Measurements from ENCODE around the gene C16orf96. TPM values are rescaled to one million over a fixed set of nuclear protein-coding genes. Genes with fewer than 3 reads are reported as not detected.

The C16orf96 gene
- total and polyA plus RNA-seq, 2 donors (not counting 1 experiment from before 2014, with no cell fraction given): 0.31 to 0.79 TPM

DNA sequence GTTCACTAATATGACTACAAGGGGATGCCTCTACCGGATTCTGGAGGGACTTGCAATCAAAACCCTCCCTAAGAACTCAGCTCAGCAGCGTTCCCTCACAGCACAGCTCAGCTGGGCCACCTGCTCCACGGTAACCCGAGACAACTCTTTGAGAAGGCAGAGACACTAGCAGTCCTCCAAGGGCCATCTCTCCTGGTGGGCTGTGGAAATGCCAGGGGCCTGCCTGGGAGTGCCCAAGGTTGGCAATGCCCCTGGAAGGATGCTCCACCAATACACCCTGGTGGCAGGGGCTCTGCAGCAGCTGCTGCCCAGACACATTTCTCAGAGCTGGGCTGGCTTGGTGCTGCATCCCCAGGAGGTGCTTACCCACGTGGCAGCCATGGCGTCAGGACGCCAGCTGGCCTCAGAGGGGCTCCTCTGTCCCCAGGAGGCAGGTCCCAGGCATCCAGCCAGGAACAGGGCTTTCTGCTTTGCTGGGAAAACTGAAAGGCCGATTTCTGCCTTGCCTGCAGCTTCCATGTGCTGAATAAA lies 34.0 kb upstream of the C16orf96 start:
- DNase-seq (no peak), ATAC-seq (ENCODE audit: low read depth) (no peak)
- Mint-ChIP-seq H3K27me3 (no peaks in the 10 kb centered on the region), H3K4me1 (peaks cover 6% of the 10 kb centered on the region), H3K27ac (no peak overlapping the region), H3K4me3 (no peak overlapping the region), H3K9me3 (ENCODE audit: insufficient read depth) (no peaks in the 10 kb centered on the region)
- H3K79me2 ChIP-seq (ENCODE audit: control insufficient read depth, insufficient read depth, low read length): peaks cover 74% of the 10 kb centered on the region
- no peaks in the 10 kb centered on the region for H3K36me3 ChIP-seq (replicated peaks in 1 of 2; ENCODE audit: control extremely low read depth in 1 of 2, control insufficient read depth in 1 of 2, extremely low read depth in 1 of 2, insufficient read depth in 2 of 2, low read length in 1 of 2)
- intact Hi-C loops (cut with micrococcal nuclease): no loop called here
- ChIA-PET POLR2A (no interaction called here), CTCF (no interaction called here)
- no peak overlapping the region for H2AFZ ChIP-seq (ENCODE audit: insufficient read depth, low read depth, low read length, poor library complexity, severe bottlenecking)
- no peak overlapping the region for H3K4me3 ChIP-seq (ENCODE audit: control extremely low read depth in 1 of 5, extremely low read depth in 1 of 5, insufficient read depth in 1 of 5, low read depth in 2 of 5, low read length in 4 of 5)
- TF ChIP-seq EZH2 (IDR thresholded peaks at IDR 0.05; ENCODE audit: borderline replicate concordance, insufficient read depth, low read depth, low read length, poor library complexity, severe bottlenecking): no peak
- TF ChIP-seq, protein P1, sequence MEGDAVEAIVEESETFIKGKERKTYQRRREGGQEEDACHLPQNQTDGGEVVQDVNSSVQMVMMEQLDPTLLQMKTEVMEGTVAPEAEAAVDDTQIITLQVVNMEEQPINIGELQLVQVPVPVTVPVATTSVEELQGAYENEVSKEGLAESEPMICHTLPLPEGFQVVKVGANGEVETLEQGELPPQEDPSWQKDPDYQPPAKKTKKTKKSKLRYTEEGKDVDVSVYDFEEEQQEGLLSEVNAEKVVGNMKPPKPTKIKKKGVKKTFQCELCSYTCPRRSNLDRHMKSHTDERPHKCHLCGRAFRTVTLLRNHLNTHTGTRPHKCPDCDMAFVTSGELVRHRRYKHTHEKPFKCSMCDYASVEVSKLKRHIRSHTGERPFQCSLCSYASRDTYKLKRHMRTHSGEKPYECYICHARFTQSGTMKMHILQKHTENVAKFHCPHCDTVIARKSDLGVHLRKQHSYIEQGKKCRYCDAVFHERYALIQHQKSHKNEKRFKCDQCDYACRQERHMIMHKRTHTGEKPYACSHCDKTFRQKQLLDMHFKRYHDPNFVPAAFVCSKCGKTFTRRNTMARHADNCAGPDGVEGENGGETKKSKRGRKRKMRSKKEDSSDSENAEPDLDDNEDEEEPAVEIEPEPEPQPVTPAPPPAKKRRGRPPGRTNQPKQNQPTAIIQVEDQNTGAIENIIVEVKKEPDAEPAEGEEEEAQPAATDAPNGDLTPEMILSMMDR (IDR thresholded peaks at IDR 0.05): no peak
- peaks cover 0 to 5% (median 0%) of the 10 kb centered on the region in 3 donors for H3K9me3 ChIP-seq (ENCODE audit: control extremely low read depth in 1 of 3, control insufficient read depth in 2 of 3, insufficient read depth in 1 of 3, low read length in 2 of 3)
- WGBS (ENCODE audit: insufficient coverage): 88% methylated on average over 8 of the region's 8 CpGs
- H3K27me3 ChIP-seq (replicated peaks in 1 of 4; ENCODE audit: control extremely low read depth in 1 of 4, control insufficient read depth in 3 of 4, insufficient read depth in 4 of 4, low read length in 3 of 4): no peaks in the 10 kb centered on the region
- no peak overlapping the region for H3K27ac ChIP-seq (ENCODE audit: low read length in 2 of 2)
- H3K9ac ChIP-seq (ENCODE audit: low read length): no peak overlapping the region
- H3K4me2 ChIP-seq (replicated peaks; ENCODE audit: low read depth, low read length, poor library complexity, severe bottlenecking): no peak overlapping the region
- H4K20me1 ChIP-seq (ENCODE audit: control insufficient read depth, insufficient read depth, low read length, poor library complexity, severe bottlenecking): no peaks in the 10 kb centered on the region
- H3K4me1 ChIP-seq (ENCODE audit: control insufficient read depth in 2 of 2, insufficient read depth in 2 of 2, low read length in 2 of 2): peaks cover 0 to 10% of the 10 kb centered on the region in 2 donors

DNA sequence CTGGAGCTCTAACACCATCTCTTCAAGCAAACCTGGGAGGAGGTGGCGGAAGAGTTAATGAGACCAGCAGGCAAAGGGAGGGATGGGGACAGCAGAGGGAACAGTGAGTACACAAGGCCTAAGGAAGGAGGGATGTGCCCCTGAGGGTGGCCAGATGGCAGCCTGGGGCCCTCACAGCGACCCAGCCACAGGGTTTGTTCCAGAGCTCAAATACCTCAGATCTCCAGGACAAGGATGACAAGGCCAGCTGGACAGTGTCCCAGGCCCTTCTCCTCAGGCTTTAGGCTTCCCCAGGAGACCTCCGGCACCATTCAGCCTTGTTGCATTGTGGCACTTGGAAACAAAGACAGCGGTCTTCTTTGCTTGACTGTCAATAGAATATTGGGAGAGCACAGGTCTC lies 32.5 kb upstream of the C16orf96 start:
- peaks cover 0 to 14% of the 10 kb centered on the region in 2 donors for H3K4me1 ChIP-seq (ENCODE audit: control insufficient read depth in 2 of 2, insufficient read depth in 2 of 2, low read length in 2 of 2)
- DNase-seq (no peak), ATAC-seq (ENCODE audit: low read depth) (no peak)
- H3K27me3 ChIP-seq (replicated peaks in 1 of 4; ENCODE audit: control extremely low read depth in 1 of 4, control insufficient read depth in 3 of 4, insufficient read depth in 4 of 4, low read length in 3 of 4): no peaks in the 10 kb centered on the region
- 86% methylated on average over 2 of the region's 4 CpGs for WGBS (ENCODE audit: insufficient coverage)
- H3K9ac ChIP-seq (ENCODE audit: low read length): no peak overlapping the region
- no peak overlapping the region for H2AFZ ChIP-seq (ENCODE audit: insufficient read depth, low read depth, low read length, poor library complexity, severe bottlenecking)
- Mint-ChIP-seq H3K4me3 (no peak overlapping the region), H3K9me3 (ENCODE audit: insufficient read depth) (no peaks in the 10 kb centered on the region), H3K4me1 (peaks cover 12% of the 10 kb centered on the region), H3K27ac (no peak overlapping the region), H3K27me3 (no peaks in the 10 kb centered on the region)
- no peak overlapping the region for H3K27ac ChIP-seq (ENCODE audit: low read length in 2 of 2)
- ChIA-PET POLR2A (no interaction called here), CTCF (interaction anchor here (0.7 to 1.4 kb wide), 2 partner anchors 18 to 25 kb away, joined by 3 to 5 read pairs; no protein-coding TSS in a partner anchor)
- no peak overlapping the region for H3K4me2 ChIP-seq (replicated peaks; ENCODE audit: low read depth, low read length, poor library complexity, severe bottlenecking)
- peaks cover 0 to 9% (median 0%) of the 10 kb centered on the region in 3 donors for H3K9me3 ChIP-seq (ENCODE audit: control extremely low read depth in 1 of 3, control insufficient read depth in 2 of 3, insufficient read depth in 1 of 3, low read length in 2 of 3)
- H4K20me1 ChIP-seq (ENCODE audit: control insufficient read depth, insufficient read depth, low read length, poor library complexity, severe bottlenecking): no peaks in the 10 kb centered on the region
- peaks cover 64% of the 10 kb centered on the region for H3K79me2 ChIP-seq (ENCODE audit: control insufficient read depth, insufficient read depth, low read length)
- intact Hi-C loops (cut with micrococcal nuclease): no loop called here
- H3K36me3 ChIP-seq (replicated peaks in 1 of 2; ENCODE audit: control extremely low read depth in 1 of 2, control insufficient read depth in 1 of 2, extremely low read depth in 1 of 2, insufficient read depth in 2 of 2, low read length in 1 of 2): no peaks in the 10 kb centered on the region
- TF ChIP-seq EZH2 (IDR thresholded peaks at IDR 0.05; ENCODE audit: borderline replicate concordance, insufficient read depth, low read depth, low read length, poor library complexity, severe bottlenecking): no peak
- TF ChIP-seq, protein P1 (IDR thresholded peaks at IDR 0.05): no peak
- H3K4me3 ChIP-seq (ENCODE audit: control extremely low read depth in 1 of 5, extremely low read depth in 1 of 5, insufficient read depth in 1 of 5, low read depth in 2 of 5, low read length in 4 of 5): no peak overlapping the region
